AG04450 (cell line): Measurements from ENCODE around the gene DLGAP4. TPM values are rescaled to one million over a fixed set of nuclear protein-coding genes. Genes with fewer than 3 reads are reported as not detected.

Source experiments
- CTCF ChIA-PET: fragments of 300-600, 350-600 bp; formaldehyde crosslinking; extraction: SDS; loops from one replicate; lab custom pipeline; 2022; ENCODE audit warnings: antibody characterized with exemption, inconsistent platforms; lab: Charles Lee
- POLR2A ChIA-PET: fragments of 350-600 bp; formaldehyde crosslinking; extraction: SDS; loops from one replicate; lab custom pipeline; 2021; ENCODE audit warnings: antibody characterized with exemption, inconsistent platforms; lab: Yijun Ruan, JAX
- DNase-seq: peaks from one replicate; pipeline ENCODE4 v3.0.0-alpha.2; 2011; ENCODE audit warnings: low read depth, low spot score
- H3K27ac ChIP-seq: one replicate; pipeline ENCODE4 v1.5.1; 2012; ENCODE audit warnings: low read depth, low read length, control low read depth
- H3K27me3 ChIP-seq: one replicate; pipeline ENCODE4 v1.6.0; 2012; ENCODE audit warnings: low read length; ENCODE audit not compliant: control insufficient read depth, insufficient read depth
- H3K4me3 ChIP-seq: 2 replicates; pipeline ENCODE4 v1.5.1; 2011; ENCODE audit warnings: mild to moderate bottlenecking, low read depth, low read length, control low read depth
- H3K9me3 ChIP-seq: 2 replicates; pipeline ENCODE4 v1.5.1; 2012; ENCODE audit warnings: low read length; ENCODE audit not compliant: control insufficient read depth, insufficient read depth
- polyA plus RNA-seq: library from polyadenylated mRNA; depleted of rRNA; stranded (reverse); fragments of >200 nt; gene quantifications from 2 replicates; pipeline ENCODE4 v1.2.3, GENCODE V29; 2011
- TF ChIP-seq, protein P1 (sequence below): IDR thresholded peaks from 2 replicates; pipeline ENCODE4 v1.5.1; 2011; ENCODE audit warnings: low read depth, low read length, control low read depth, inconsistent platforms

Gene DLGAP4
- polyA plus RNA-seq, 1 experiment = 17.7 TPM

DNA sequence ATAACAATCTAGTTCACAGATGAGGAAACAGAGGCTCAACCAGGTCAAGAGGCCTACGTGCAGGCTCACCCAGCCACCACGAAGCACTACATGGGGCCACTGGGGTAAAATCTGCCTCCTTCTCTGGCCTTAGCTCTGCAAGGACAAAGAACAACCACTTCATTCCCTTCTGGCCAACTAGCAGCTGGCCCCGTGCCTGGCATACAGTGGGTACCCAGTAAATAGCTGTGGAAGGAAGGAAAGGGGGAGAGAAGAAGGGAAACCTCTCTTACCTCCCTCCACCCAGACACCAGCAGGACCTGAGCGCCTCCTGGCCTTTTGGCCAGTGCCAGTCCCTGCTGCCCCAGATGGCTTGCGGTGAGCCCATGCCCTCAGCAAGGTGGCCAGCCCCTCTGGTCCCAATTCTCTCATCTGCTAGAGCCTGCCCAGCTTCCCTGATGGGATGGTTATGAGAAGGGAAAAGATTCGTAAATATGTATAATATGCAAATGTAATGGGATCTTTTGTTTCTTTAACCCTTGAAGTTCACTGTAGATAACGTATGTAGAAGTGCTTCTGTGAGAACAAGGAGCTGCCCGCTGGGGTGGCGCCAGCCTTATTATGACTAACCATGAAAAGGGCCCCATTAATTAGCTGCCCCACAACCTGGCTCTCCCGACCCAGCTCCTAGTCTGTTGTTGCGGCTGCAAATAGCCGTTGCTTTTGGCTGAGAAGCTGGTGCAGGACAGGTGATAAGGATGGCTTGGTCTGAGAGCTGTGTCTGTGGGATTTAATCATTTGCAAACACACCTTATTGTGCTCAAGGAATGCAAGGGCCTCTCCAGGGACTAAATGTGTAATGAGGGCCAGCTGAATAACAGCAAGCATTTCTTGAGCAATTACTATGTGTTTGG, 62.0 kb downstream of the DLGAP4 start:
- H3K27ac ChIP-seq = no peak overlapping the region
- no peaks in the 10 kb centered on the region; the same call in 1 of the 2 replicates for H3K9me3 ChIP-seq
- no peak for DNase-seq
- no peak overlapping the region for H3K4me3 ChIP-seq
- ChIA-PET POLR2A (no interaction called here), CTCF (no interaction called here)
- peaks cover 19% of the 10 kb centered on the region for H3K27me3 ChIP-seq
- TF ChIP-seq, protein P1, sequence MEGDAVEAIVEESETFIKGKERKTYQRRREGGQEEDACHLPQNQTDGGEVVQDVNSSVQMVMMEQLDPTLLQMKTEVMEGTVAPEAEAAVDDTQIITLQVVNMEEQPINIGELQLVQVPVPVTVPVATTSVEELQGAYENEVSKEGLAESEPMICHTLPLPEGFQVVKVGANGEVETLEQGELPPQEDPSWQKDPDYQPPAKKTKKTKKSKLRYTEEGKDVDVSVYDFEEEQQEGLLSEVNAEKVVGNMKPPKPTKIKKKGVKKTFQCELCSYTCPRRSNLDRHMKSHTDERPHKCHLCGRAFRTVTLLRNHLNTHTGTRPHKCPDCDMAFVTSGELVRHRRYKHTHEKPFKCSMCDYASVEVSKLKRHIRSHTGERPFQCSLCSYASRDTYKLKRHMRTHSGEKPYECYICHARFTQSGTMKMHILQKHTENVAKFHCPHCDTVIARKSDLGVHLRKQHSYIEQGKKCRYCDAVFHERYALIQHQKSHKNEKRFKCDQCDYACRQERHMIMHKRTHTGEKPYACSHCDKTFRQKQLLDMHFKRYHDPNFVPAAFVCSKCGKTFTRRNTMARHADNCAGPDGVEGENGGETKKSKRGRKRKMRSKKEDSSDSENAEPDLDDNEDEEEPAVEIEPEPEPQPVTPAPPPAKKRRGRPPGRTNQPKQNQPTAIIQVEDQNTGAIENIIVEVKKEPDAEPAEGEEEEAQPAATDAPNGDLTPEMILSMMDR = no peak

DNA sequence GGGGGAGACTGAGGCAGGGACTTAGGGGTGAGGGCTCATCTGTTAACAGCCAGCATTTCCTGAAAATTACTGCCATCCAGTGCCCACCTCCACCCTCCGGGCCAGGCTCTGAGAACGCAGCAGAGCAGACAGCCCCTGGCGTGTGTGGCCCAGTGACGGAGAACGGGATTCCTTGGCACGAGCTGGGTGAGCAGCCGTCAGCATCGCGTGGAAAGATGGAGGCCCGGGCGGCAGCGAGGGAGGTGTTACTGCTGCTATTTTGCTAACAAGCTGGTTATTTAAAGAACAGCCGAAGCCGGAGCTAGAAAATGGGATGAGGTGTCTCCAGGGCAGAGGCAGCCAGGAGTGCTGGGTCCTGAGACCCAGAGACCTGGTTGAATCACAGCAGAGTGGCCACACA, 62.7 kb downstream of the DLGAP4 start:
- Histone ChIP-seq H3K27me3 (peaks cover 19% of the 10 kb centered on the region), H3K4me3 (no peak overlapping the region), H3K27ac (no peak overlapping the region), H3K9me3 (no peaks in the 10 kb centered on the region; the same call in 1 of the 2 replicates)
- CTCF ChIA-PET = no interaction called here
- DNase-seq = no peak
- TF ChIP-seq, protein P1 = no peak
- POLR2A ChIA-PET = no interaction called here

DNA sequence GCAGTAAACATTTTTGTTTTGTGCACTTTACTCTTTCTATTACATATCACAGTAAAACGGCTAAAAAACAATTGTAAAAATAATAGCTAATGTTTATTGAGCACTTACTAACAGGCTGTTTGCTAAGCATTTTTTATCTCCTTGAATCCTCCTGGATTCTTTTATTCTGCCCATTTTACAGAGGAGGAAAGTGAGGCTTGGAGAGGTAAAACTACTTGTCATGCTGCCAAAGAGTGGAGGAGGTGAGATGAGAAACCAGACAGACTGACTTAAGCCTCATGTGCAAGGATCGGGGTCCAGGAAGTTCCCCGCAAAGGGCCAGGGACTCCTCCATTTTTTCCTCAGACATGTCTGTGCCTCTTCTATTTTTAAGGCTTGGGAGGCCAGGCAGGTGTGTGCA, 63.6 kb downstream of the DLGAP4 start:
- no peaks in the 10 kb centered on the region; the same call in 1 of the 2 replicates for H3K9me3 ChIP-seq
- no peak overlapping the region for H3K4me3 ChIP-seq
- DNase-seq = no peak
- H3K27ac ChIP-seq = no peak overlapping the region
- CTCF ChIA-PET = no interaction called here
- POLR2A ChIA-PET = no interaction called here
- TF ChIP-seq, protein P1 = no peak
- H3K27me3 ChIP-seq = peaks cover 19% of the 10 kb centered on the region

DNA sequence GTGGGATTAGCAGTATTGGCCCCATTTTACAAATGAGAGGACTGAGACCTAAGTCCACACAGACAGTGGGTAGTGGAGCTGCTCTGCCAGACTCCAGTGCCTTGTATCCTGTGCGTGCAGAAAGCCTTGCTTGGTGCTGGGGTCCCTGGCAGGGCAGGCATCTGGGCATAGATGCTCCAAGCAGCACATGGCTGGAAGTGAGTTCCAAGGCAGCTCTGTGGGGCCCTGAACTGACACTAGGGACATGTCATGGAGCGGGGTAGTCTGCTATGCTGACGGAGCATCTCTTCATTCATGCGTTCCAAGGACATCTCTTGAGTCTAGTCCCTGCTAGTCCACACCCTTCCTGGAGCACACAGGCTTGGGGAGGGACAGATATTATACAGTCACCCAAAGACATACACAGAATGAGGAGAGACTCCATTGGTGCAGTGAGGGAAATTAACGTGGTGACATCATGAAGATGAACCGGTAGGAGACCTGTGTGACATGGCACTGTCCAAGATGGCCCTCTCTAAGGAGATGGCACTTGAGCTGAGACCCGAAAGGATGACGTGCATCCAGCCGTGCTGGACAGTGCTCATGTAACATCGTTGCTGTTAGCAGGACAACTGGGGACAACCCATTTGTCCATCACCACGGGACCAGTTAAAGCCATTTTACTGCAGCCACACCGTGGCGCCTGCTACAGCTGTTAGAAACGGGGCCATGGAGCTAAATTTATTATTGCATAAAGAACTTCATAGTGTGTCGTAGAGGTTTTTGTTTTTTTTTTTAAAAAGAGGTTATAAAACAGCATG, 65.1 kb downstream of the DLGAP4 start:
- DNase-seq = no peak
- TF ChIP-seq, protein P1 = no peak
- Histone ChIP-seq H3K4me3 (no peak overlapping the region), H3K27ac (no peak overlapping the region), H3K9me3 (no peaks in the 10 kb centered on the region; the same call in 1 of the 2 replicates), H3K27me3 (peaks cover 19% of the 10 kb centered on the region)
- POLR2A ChIA-PET = no interaction called here
- CTCF ChIA-PET = no interaction called here

DNA sequence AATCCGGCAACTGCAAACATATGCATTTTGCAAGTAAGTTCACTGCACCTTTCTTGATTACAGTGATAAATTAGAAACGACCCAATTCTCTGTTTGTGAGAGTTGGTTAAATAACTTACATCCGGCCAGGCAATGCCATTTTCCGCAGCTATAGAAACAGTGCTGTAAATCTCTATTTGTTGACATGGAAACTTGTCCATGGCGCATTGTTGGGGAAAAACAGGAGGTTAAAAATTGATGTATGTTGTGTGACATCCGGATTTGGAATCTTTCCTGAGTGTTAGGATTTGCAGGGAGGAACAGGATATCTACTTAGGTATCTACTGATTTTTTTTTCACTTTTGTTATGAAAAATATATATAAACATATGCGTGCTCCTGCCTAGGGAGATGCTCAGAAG, 66.5 kb downstream of the DLGAP4 start:
- Histone ChIP-seq H3K9me3 (no peaks in the 10 kb centered on the region), H3K27ac (no peak overlapping the region), H3K27me3 (peaks cover 15% of the 10 kb centered on the region), H3K4me3 (no peak overlapping the region)
- TF ChIP-seq, protein P1 = no peak
- ChIA-PET POLR2A (no interaction called here), CTCF (interaction anchor here (0.6 kb wide), 1 partner anchor 188 kb away, joined by 5 read pairs; no protein-coding TSS in a partner anchor)
- DNase-seq = no peak
